A549 treated with Hydrocortisone at 1 μM for 4 hours (cell line): ENCODE measurements around the gene PPP3CA. TPM values are rescaled to one million over a fixed set of nuclear protein-coding genes. Genes with fewer than 3 reads are reported as not detected.

Experiments used
- total RNA-seq: library from RNA; stranded (reverse); fragments of 200-300 nt; extraction: Qiagen RNA extraction; gene quantifications from 5 replicates; pipeline ENCODE4 v1.2.3, GENCODE V29; 2022

Gene PPP3CA
- total RNA-seq, result 21.0 to 32.9 TPM (median 30.5 TPM) in 5 replicates

DNA sequence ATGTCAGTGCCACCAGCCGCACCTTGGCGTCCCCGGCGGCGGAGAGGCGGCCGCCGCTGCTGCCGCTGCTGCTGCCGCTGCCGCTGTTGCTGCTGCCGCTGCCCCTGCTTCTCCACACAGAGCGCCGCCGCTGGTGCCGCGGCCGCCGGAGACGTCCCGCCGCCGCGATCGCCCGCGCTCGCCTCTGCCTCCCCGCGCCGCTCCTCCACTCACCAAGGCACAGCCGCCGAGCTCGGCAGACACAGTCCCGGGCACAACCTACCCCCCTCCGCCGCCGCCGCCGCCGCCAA, at the start of gene PPP3CA:
TSS of gene PPP3CA (minus strand) at position 260 of the 290 bp plus-strand sequence.

